Lung (tissue), 12 donors: Measurements from ENCODE around the gene CHRNE. TPM values are rescaled to one million over a fixed set of nuclear protein-coding genes. Genes with fewer than 3 reads are reported as not detected.

Experiments
- ATAC-seq: fragments of 200-7000 bp; cut with Tn5 transposase; one replicate; pipeline ENCODE4 v1.9.1; 2020; ENCODE audit warnings: moderate number of reproducible peaks; ENCODE audit not compliant: insufficient read depth, low FRiP score
- DNase-seq, 3 donors: peaks; one replicate each; pipeline ENCODE4 v3.0.0-alpha.2; 2013 to 2017
- H3K27ac ChIP-seq, 2 donors: one replicate each; pipeline ENCODE4 v1.5.1; 2013; ENCODE audit warnings: mild to moderate bottlenecking in 2 of 2, moderate library complexity in 2 of 2, control low read depth in 1 of 2, inconsistent platforms in 1 of 2, low read depth in 1 of 2, low read length in 1 of 2
- H3K27me3 ChIP-seq, 3 donors: one replicate each; pipeline ENCODE4 v1.5.1; 2013; ENCODE audit warnings: low read length in 2 of 3; ENCODE audit not compliant: control insufficient read depth in 3 of 3, insufficient read depth in 3 of 3
- H3K36me3 ChIP-seq, 4 donors: one replicate each; pipeline ENCODE4 v1.5.1; 2013; ENCODE audit warnings: low read length in 4 of 4, mild to moderate bottlenecking in 1 of 4, moderate library complexity in 1 of 4; ENCODE audit not compliant: control insufficient read depth in 4 of 4, insufficient read depth in 4 of 4
- H3K4me1 ChIP-seq, 5 donors: one replicate each; pipeline ENCODE4 v1.5.1; 2013; ENCODE audit warnings: low read length in 5 of 5, mild to moderate bottlenecking in 2 of 5, moderate library complexity in 1 of 5; ENCODE audit not compliant: control insufficient read depth in 5 of 5, insufficient read depth in 5 of 5
- H3K4me3 ChIP-seq: one replicate; pipeline ENCODE4 v1.5.1; 2013; ENCODE audit warnings: mild to moderate bottlenecking, control low read depth, moderate library complexity
- H3K9ac ChIP-seq, 2 donors: one replicate each; pipeline ENCODE4 v1.5.1; 2013; ENCODE audit warnings: low read length in 2 of 2, control low read depth in 1 of 2; ENCODE audit not compliant: insufficient read depth in 1 of 2
- H3K9me3 ChIP-seq, 4 donors: one replicate each; pipeline ENCODE4 v1.5.1; 2013; ENCODE audit warnings: low read length in 3 of 4, mild to moderate bottlenecking in 1 of 4, moderate library complexity in 1 of 4; ENCODE audit not compliant: control insufficient read depth in 4 of 4, insufficient read depth in 3 of 4
- CTCF ChIP-seq: IDR thresholded peaks from 2 replicates; pipeline ENCODE4 v1.5.1; 2012; ENCODE audit warnings: mild to moderate bottlenecking; ENCODE audit errors: control extremely low read depth, extremely low read depth
- WGBS, 2 donors: extraction: QIAGEN DNeasy Blood & Tissue Kit; methylation state at CpG; one replicate each; pipeline ENCODE4 v1.1.7; 2013; 5-methylcytosine and 5-hydroxymethylcytosine counted together
- polyA plus RNA-seq, 2 donors: library from polyadenylated mRNA; stranded (reverse); fragments of 200-250 nt; gene quantifications; one replicate each; pipeline ENCODE4 v1.2.1, GENCODE V29; 2013
- total RNA-seq, 2 donors: library from RNA; depleted of rRNA in 1 of 2; stranded (reverse); fragments of >200 nt in 1 of 2; gene quantifications; one replicate each; pipeline ENCODE4 v1.2.1, GENCODE V29; 2014 to 2021
- donor health status: control.
- donor health status: control.
- donor health status: Bipolar disorder and iron deficiency.
- donor health status: healthy.
- donor health status: DM: yes; HTN: yes; CAD: no.

The CHRNE gene
- total and polyA plus RNA-seq, 4 donors = 0.61 to 2.3 (median 1.00) TPM

GRCh38 chr17:4946312-4946976 is 43.5 kb upstream of the CHRNE start:
- DNase-seq = no peak
- TF ChIP-seq CTCF = no peak
- Histone ChIP-seq H3K9ac (peak overlapping the region in 1 of 2 donors; percentile 11), H3K27ac (peak overlapping the region; percentile 38 to 73), H3K9me3 (no peaks in the 10 kb centered on the region), H3K27me3 (no peaks in the 10 kb centered on the region), H3K36me3 (peaks cover 12 to 32% (median 27%) of the 10 kb centered on the region in 4 donors), H3K4me3 (peak overlapping the region; percentile 67), H3K4me1 (peaks cover 2 to 28% (median 14%) of the 10 kb centered on the region in 5 donors)
- 23% methylated on average over 16 of the region's 16 CpGs for WGBS, 2 donors
- ATAC-seq = no peak

DNA sequence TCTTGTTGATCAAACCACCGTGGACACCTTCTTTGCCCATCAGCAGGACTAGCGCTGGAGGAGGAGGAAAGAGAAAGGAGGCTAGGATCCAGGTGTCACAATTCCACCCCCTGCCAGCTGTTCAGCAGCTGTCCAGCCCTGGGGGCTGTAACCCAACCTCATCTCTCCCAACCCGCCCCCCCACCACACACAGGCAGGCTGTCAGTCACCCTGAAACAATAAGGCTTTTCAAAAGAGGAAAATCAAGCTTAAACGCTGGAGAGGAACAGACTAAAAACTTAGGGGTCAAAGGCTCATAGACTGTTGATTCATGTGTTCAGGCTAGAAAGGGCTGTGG is 43.0 kb upstream of the CHRNE start:
- no peak for TF ChIP-seq CTCF
- Histone ChIP-seq H3K27ac (peak overlapping the region; percentile 33 to 51), H3K27me3 (no peaks in the 10 kb centered on the region), H3K4me3 (no peak overlapping the region), H3K9ac (no peak overlapping the region), H3K9me3 (no peaks in the 10 kb centered on the region), H3K36me3 (peaks cover 12 to 32% (median 27%) of the 10 kb centered on the region in 4 donors), H3K4me1 (peaks cover 3 to 28% (median 12%) of the 10 kb centered on the region in 5 donors)
- ATAC-seq = no peak
- DNase-seq = no peak
- 32 to 42% methylated on average over 4 of the region's 4 CpGs for WGBS, 2 donors

DNA sequence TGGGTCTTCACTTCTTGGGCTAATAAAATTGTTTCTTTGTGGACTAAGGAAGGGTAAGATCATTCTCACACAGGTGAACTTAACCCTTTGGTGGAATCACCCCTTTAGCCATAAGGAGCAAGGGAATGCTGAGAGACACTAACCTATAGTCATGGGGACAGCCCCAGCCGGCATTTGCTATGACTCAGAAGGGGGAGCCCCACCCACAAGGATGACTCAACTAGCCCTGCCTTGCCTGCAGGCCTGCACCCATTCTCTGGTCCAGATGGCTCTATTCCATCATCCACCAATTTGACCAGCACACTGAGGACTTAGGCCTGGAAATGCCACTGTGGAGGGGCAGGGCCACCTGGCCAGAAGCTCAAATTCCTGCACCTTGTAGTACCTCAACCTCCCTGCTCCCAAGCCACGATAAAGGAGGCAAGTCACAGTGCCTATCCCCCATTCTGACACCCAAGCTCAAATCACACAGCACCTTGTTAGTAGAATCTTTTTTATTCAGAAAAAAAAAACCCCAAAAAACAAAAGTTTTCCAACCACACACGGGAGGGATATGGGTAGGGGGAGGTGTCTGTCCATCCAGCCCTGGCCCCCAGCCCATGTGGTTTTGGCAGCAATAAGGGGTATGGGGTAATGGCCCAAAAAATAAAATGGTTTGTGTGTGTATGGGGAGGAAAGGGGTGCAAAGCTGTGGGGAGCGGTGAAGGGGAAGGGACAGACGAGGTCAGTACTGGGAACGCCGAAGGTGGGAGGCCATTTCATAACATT is 42.5 kb upstream of the CHRNE start:
- H3K9me3 ChIP-seq = no peaks in the 10 kb centered on the region
- peak; percentile 12 for ATAC-seq
- H3K4me1 ChIP-seq = peaks cover 3 to 26% (median 11%) of the 10 kb centered on the region in 5 donors
- no peak for TF ChIP-seq CTCF
- H3K27ac ChIP-seq = peak overlapping the region; percentile 71 to 80
- no peak overlapping the region for H3K9ac ChIP-seq
- no peak for DNase-seq
- H3K4me3 ChIP-seq = peak overlapping the region; percentile 30
- WGBS, 2 donors = 31 to 46% methylated on average over 7 of the region's 7 CpGs
- peaks cover 12 to 32% (median 27%) of the 10 kb centered on the region in 4 donors for H3K36me3 ChIP-seq
- H3K27me3 ChIP-seq = no peaks in the 10 kb centered on the region
